Naive B cell (primary cell): ENCODE results near the gene DOCK2. TPM values are rescaled to one million over a fixed set of nuclear protein-coding genes. Genes with fewer than 3 reads are reported as not detected.

ENCODE experiments used
- ATAC-seq, 2 donors: fragments of 150-1000 bp; cut with Tn5 transposase; 2 replicates each; pipeline ENCODE4 v1.10.0; 2021; ENCODE audit warnings: low read depth in 2 of 2, mild to moderate bottlenecking in 2 of 2, moderate library complexity in 2 of 2
- DNase-seq: peaks from one replicate; pipeline ENCODE4 v3.0.0; 2022
- H3K27ac Mint-ChIP-seq, 6 donors: one replicate each; pipeline ENCODE4 v1.8.0; 2020 to 2022; ENCODE audit warnings: mild to moderate bottlenecking in 6 of 6, mixed read lengths in 6 of 6, moderate library complexity in 5 of 6, inconsistent platforms in 2 of 6
- H3K27me3 Mint-ChIP-seq, 3 donors: one replicate each; pipeline ENCODE4 v1.8.0; 2021 to 2022; ENCODE audit warnings: mixed read lengths in 3 of 3, mild to moderate bottlenecking in 1 of 3
- H3K36me3 Mint-ChIP-seq, 2 donors: one replicate each; pipeline ENCODE4 v1.8.0; 2020 to 2022; ENCODE audit warnings: mixed read lengths in 2 of 2, inconsistent platforms in 1 of 2, mild to moderate bottlenecking in 1 of 2
- H3K4me1 Mint-ChIP-seq, 3 donors: one replicate each; pipeline ENCODE4 v1.8.0; 2020 to 2022; ENCODE audit warnings: mixed read lengths in 3 of 3, inconsistent platforms in 1 of 3, mild to moderate bottlenecking in 1 of 3, moderate library complexity in 1 of 3
- H3K4me3 Mint-ChIP-seq, 8 donors: one replicate each; pipeline ENCODE4 v1.8.0; 2020 to 2022; ENCODE audit warnings: mild to moderate bottlenecking in 8 of 8, mixed read lengths in 8 of 8, moderate library complexity in 8 of 8, inconsistent platforms in 2 of 8
- H3K9me3 Mint-ChIP-seq, 7 donors: one replicate each; pipeline ENCODE4 v1.8.0; 2020 to 2022; ENCODE audit warnings: mixed read lengths in 7 of 7, mild to moderate bottlenecking in 5 of 7, inconsistent platforms in 2 of 7, moderate library complexity in 1 of 7
- polyA plus RNA-seq, 6 donors: library from polyadenylated mRNA; unstranded; fragments of 300-500 nt; fragmentation: Illumina TruSeq; gene quantifications; one replicate each; pipeline ENCODE4 v1.2.3, GENCODE V29; 2021; ENCODE audit warnings: low read depth in 6 of 6

DOCK2 gene
- polyA plus RNA-seq, 6 donors from 2014 or later, result 62.1 to 165 (median 106) TPM

DNA sequence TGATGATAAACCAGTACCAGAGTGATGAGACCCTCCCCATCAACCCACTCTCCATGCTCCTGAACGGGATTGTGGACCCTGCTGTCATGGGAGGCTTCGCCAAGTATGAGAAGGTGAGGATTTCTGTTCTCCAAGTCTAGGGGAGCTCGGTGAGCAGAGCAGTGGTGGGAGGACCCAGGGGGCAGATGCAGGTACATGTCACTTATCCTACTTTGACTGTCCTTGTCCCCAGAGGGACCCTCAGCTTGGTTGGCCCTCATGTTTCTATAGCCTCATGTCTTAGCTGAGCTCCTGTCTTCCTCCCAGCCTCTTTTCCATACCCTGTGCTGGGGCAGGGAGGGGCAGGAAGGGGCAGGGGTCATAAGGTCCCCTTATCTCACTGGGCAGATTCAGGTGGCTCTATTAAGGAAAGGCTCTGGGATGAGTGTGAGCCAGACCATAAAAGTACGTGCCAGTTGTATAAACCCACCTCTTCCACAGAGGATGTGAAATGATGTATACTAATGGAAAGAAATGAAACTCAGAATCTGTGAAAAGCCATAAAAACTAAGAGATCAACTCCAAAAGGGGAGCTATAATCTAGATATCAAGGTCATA is 430.6 kb downstream of the DOCK2 start:
- DNase-seq (no peak), ATAC-seq (no peak)
- no peaks in the 10 kb centered on the region for H3K27me3 Mint-ChIP-seq
- no peak overlapping the region for H3K4me3 Mint-ChIP-seq
- H3K4me1 Mint-ChIP-seq, result peaks cover 0 to 5% (median 0%) of the 10 kb centered on the region in 3 donors
- peak overlapping the region in 3 of 6 donors; percentile 25 to 60 (median 34) for H3K27ac Mint-ChIP-seq
- peaks cover 70 to 74% of the 10 kb centered on the region in 2 donors for H3K36me3 Mint-ChIP-seq
- H3K9me3 Mint-ChIP-seq, result peaks cover 0 to 7% (median 4%) of the 10 kb centered on the region in 7 donors

DNA sequence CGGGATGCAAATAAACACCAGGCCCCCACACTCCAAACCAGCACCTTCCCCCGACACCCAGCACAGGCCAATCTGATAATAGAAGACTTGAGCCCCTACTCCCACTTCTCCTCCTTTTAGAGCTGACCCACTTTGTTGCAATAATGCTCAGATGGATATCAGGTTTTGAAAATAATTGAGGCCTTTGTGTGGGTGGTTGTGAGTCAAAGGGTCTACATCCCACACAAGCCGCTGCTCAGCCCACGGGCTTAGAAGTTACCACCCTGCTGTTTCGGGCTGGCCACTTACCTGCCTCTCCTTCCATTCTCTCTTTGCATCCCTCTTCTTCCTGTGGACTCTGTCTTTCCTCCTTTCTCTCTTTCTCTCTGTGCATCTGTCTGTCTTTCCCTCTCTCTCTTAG is 432.4 kb downstream of the DOCK2 start:
- H3K4me1 Mint-ChIP-seq, result peaks cover 0 to 5% (median 0%) of the 10 kb centered on the region in 3 donors
- H3K27ac Mint-ChIP-seq, result peak overlapping the region in 1 of 6 donors; percentile 75
- no peak overlapping the region for H3K4me3 Mint-ChIP-seq
- peaks cover 70 to 75% of the 10 kb centered on the region in 2 donors for H3K36me3 Mint-ChIP-seq
- no peaks in the 10 kb centered on the region for H3K27me3 Mint-ChIP-seq
- peaks cover 0 to 6% (median 4%) of the 10 kb centered on the region in 7 donors for H3K9me3 Mint-ChIP-seq
- no peak for ATAC-seq
- DNase-seq, result no peak

DNA sequence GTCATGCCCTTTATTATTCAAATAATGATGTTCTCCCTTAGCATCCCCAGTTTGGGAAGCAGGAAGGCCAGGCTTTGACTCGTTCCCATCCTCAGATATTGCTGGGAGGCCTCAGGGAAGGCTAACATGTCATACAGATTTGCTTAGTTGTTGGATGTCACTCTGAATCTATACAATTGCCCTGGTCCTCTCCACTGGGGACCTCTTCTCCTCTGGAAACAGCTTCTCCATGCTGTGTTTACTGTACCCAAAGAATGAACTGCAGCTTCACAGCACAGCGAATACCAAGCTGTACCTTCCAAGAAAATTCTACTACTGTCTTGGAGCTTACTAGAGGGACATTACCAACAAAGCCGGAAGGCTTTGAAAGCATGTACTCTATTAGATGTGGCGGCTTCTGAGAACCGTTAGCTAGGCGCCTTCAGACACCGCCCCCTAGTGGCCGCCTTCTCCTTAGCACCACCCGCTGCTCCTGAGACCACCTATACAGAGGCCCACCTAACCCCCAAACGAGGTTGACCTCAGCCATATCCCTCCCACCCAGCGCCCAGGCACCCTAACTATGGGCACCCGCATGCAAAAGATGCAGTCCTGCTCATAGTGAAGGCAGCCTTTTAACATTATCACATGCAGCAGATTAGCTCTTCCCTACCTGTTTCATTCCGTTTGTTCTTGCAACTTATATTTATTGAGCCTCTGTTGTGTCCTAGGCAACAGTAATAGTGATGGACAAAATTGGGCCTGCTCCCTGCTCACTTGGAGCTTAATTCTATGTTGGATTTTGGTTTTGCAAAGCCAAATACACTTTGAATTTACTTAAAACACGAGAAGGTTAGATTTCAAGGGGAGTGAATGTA is 433.7 kb downstream of the DOCK2 start:
- Mint-ChIP-seq H3K27me3 (no peaks in the 10 kb centered on the region), H3K27ac (no peak overlapping the region), H3K4me3 (peak overlapping the region in 1 of 8 donors; percentile 18), H3K9me3 (peaks cover 0 to 6% (median 4%) of the 10 kb centered on the region in 7 donors), H3K4me1 (peaks cover 0 to 5% (median 0%) of the 10 kb centered on the region in 3 donors), H3K36me3 (peaks cover 69 to 75% of the 10 kb centered on the region in 2 donors)
- DNase-seq, result no peak
- no peak for ATAC-seq

DNA sequence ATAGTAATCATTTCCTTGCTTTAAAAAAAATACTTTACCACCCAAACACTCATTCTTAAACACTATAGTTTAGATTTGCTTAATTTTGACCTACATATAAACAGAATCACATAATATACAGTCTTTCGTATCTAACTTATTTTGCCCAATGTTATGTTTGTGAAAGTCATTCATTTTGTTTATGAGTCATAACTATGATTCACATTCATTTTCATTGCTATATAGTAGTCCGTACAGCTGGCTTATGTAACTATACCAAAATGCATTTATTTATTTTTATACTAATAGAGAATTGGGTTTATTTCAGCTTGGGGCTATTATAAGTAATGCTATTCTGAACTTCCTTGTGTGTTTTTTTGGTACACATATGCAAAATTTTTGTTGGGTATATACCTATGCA is 434.7 kb downstream of the DOCK2 start:
- peaks cover 0 to 5% (median 0%) of the 10 kb centered on the region in 3 donors for H3K4me1 Mint-ChIP-seq
- no peak overlapping the region for H3K4me3 Mint-ChIP-seq
- peak overlapping the region in 1 of 6 donors; percentile 22 for H3K27ac Mint-ChIP-seq
- DNase-seq, result no peak
- no peaks in the 10 kb centered on the region for H3K27me3 Mint-ChIP-seq
- peaks cover 0 to 6% (median 4%) of the 10 kb centered on the region in 7 donors for H3K9me3 Mint-ChIP-seq
- no peak for ATAC-seq
- H3K36me3 Mint-ChIP-seq, result peaks cover 67 to 79% of the 10 kb centered on the region in 2 donors

DNA sequence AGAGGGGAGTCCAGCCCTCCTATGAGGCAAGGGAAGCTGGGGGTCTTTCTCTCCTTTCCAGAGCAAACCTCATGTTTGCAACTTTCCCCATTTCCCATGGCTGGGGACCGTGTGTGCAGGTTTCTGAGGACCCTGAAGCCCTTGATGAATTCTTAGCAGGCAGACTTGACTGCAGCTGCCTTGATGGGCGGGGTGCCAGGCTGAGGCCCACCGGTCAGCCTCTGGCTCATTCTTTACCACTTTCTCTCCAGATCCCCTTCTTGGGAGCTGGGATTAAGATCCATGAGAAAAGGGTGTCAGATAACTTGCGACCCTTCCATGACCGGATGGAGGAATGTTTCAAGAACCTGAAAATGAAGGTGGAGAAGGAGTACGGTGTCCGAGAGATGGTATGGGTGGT is 438.6 kb downstream of the DOCK2 start:
- Mint-ChIP-seq H3K36me3 (peaks cover 41 to 72% of the 10 kb centered on the region in 2 donors), H3K4me1 (no peaks in the 10 kb centered on the region), H3K9me3 (peaks cover 0 to 2% (median 0%) of the 10 kb centered on the region in 7 donors), H3K4me3 (no peak overlapping the region), H3K27me3 (no peaks in the 10 kb centered on the region), H3K27ac (peak overlapping the region in 2 of 6 donors; percentile 37 to 38)
- ATAC-seq (no peak), DNase-seq (no peak)

DNA sequence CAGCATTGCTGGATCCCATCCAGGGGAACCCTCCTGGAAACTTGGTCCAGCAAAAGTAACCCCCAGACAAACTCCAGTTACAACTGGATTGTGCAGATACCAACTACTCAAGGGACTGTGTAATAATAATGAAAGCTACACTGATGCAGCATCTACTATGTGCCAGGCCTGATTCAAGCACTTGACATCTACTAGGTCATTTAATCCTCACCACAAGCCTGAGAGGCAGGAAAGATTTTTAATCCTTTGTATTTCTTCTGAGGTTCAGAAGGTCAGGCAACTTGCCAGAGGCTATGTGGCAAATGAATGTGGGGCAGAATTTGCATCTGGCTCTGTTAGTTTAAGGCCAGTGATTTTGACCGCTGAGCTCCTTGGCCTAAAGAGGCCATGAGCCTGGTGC is 439.1 kb downstream of the DOCK2 start:
- Mint-ChIP-seq H3K27me3 (no peaks in the 10 kb centered on the region), H3K27ac (peak overlapping the region in 2 of 6 donors; percentile 17 to 52), H3K9me3 (no peaks in the 10 kb centered on the region), H3K4me3 (no peak overlapping the region), H3K4me1 (no peaks in the 10 kb centered on the region), H3K36me3 (peaks cover 39 to 67% of the 10 kb centered on the region in 2 donors)
- ATAC-seq (no peak), DNase-seq (no peak)

DNA sequence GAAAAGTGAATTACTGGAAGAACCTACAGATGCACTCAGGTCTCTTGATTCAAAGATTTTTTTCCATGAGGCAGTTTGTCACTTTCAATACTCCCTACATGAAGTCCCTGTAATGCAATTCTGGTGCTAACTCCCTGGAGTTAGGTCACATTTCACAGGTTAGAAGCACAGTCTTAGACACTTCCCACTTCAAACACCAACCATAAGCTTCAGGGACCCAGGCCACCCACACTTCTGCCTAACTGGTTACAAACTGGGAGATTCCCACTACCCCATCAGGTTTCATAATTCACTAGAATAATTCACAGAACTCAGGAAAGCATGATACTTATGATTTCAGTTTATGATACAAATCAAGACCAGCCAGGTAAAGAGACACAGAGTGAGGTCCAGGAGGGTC is 439.7 kb downstream of the DOCK2 start:
- Mint-ChIP-seq H3K4me3 (no peak overlapping the region), H3K27ac (peak overlapping the region in 1 of 6 donors; percentile 67)

DNA sequence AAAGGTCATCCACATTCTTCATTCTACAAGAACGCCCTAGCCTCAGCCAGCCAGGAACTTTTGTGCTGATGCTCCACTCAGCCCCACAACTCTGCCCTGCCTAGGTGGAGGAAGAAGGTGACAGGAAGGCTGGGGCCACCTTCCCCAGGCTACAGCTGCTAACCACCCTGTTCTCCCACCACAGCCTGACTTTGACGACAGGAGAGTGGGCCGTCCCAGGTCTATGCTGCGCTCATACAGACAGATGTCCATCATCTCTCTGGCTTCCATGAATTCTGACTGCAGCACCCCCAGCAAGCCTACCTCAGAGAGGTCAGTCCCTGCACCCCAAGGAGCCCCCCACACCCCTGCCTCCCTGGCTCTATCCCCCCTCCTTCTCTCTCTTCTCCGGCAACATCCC is 440.5 kb downstream of the DOCK2 start:
- peaks cover 0 to 2% (median 0%) of the 10 kb centered on the region in 7 donors for H3K9me3 Mint-ChIP-seq
- H3K27me3 Mint-ChIP-seq, result no peaks in the 10 kb centered on the region
- DNase-seq (no peak), ATAC-seq (no peak)
- H3K27ac Mint-ChIP-seq, result peak overlapping the region in 2 of 6 donors; percentile 32 to 67
- H3K4me1 Mint-ChIP-seq, result peaks cover 0 to 4% (median 0%) of the 10 kb centered on the region in 3 donors
- H3K4me3 Mint-ChIP-seq, result no peak overlapping the region
- peaks cover 43 to 74% of the 10 kb centered on the region in 2 donors for H3K36me3 Mint-ChIP-seq

More for the DNA sequence above, 439.7 kb downstream of the DOCK2 start:
- no peak for DNase-seq
- H3K9me3 Mint-ChIP-seq, result peaks cover 0 to under 1% (median 0%) of the 10 kb centered on the region in 7 donors
- ATAC-seq, result no peak
- peaks cover 0 to 2% (median 0%) of the 10 kb centered on the region in 3 donors for H3K4me1 Mint-ChIP-seq
- H3K27me3 Mint-ChIP-seq, result no peaks in the 10 kb centered on the region
- H3K36me3 Mint-ChIP-seq, result peaks cover 36 to 66% of the 10 kb centered on the region in 2 donors

DNA sequence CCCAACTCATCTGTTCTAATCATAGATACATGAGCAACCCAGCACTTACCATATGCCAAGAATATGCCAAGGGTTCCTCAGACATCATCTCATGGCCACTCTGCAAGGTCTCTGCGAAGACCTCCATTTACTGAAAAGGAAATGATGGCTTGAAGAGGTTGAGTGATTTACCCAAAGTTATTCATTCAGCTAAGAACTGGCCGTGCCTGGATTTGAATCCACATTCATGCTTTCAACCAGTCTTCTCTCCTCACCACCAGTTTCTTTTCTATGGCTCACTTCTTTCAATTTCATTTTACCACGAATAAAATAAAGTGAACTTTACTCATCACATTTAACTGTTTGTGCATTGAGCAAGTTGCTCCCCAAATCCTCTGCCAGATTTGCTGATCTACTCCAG is 441.4 kb downstream of the DOCK2 start:
- Mint-ChIP-seq H3K27ac (peak overlapping the region in 1 of 6 donors; percentile 66), H3K27me3 (no peaks in the 10 kb centered on the region), H3K4me3 (no peak overlapping the region), H3K36me3 (peaks cover 49 to 79% of the 10 kb centered on the region in 2 donors), H3K9me3 (peaks cover 0 to 2% (median 0%) of the 10 kb centered on the region in 7 donors), H3K4me1 (peaks cover under 1 to 4% (median 2%) of the 10 kb centered on the region in 3 donors)
- no peak for ATAC-seq
- DNase-seq, result no peak

DNA sequence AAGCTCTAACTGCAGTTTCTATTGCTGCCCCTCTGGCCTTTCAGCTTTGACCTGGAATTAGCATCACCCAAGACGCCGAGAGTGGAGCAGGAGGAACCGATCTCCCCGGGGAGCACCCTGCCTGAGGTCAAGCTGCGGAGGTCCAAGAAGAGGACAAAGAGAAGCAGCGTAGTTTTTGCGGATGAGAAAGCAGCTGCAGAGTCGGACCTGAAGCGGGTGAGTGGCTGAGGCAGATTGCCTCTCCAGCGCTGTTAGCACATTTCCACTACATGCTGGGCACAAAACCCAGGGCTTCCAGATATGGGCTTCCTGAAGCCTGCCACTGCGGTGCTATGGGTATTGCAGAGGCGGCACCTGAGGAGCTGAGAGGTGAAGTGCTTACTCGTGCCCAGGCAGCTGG is 441.9 kb downstream of the DOCK2 start:
- H3K27me3 Mint-ChIP-seq, result no peaks in the 10 kb centered on the region
- peaks cover 0 to 2% (median 0%) of the 10 kb centered on the region in 7 donors for H3K9me3 Mint-ChIP-seq
- no peak for ATAC-seq
- no peak overlapping the region for H3K27ac Mint-ChIP-seq
- no peak overlapping the region for H3K4me3 Mint-ChIP-seq
- H3K36me3 Mint-ChIP-seq, result peaks cover 52 to 79% of the 10 kb centered on the region in 2 donors
- H3K4me1 Mint-ChIP-seq, result peaks cover 2 to 5% (median 4%) of the 10 kb centered on the region in 3 donors
- no peak for DNase-seq

DNA sequence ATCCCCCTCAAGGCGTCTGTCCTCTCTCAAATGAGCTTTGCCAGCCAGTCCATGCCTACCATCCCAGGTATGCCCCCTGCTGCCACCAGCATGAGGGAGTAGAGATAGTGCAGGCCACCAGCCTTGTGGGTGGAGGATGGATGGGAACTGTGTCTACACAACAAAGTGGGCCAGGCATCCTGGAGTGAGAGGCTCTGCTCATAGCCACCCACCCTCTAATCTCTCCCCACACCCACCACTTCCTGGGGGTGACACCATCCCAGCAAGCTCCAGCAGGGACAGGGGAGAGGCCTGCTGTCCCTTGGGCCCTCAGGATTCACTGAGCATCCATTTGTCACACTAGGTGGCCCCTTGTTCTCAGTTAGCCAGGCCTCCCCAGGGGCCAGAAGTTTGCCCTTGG is 443.1 kb downstream of the DOCK2 start:
- ATAC-seq (no peak), DNase-seq (no peak)
- Mint-ChIP-seq H3K27me3 (no peaks in the 10 kb centered on the region), H3K9me3 (peaks cover 0 to 2% (median 0%) of the 10 kb centered on the region in 7 donors), H3K36me3 (peaks cover 54 to 79% of the 10 kb centered on the region in 2 donors), H3K4me1 (peaks cover 2 to 5% (median 4%) of the 10 kb centered on the region in 3 donors), H3K4me3 (no peak overlapping the region), H3K27ac (no peak overlapping the region)

DNA sequence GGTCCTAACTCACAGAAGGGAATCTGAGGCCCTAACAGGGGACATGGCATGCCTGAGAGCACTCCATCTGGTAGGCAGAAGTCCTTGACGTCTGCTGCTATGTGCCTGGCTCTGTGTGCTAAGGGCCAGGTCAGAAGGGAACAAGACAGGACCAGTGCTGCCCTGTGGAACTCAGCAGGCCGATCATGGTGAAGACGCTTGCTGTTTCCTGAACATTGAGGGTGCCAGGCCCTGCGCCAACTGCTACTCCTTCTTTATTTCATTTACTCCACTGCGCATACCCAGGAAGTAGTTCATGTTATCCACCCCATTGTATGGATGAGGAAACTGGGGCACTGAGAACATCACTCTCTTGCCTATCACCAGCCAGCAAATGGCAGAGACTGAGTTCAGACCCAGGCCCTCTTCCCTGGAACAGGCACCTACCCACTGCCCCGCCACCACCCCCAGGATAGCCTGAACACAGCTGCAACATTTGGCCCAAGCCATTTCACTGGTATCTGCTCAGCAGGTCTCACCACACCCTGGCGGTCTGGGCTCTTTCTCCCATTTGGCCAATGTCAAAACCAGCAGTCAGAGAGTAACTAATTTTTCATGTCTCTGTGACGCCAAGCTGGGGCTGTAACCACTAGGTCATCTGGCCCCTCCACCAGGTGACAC is 443.8 kb downstream of the DOCK2 start:
- Mint-ChIP-seq H3K36me3 (peaks cover 57 to 79% of the 10 kb centered on the region in 2 donors), H3K4me1 (peaks cover 2 to 5% (median 4%) of the 10 kb centered on the region in 3 donors), H3K9me3 (peaks cover 0 to 2% (median 0%) of the 10 kb centered on the region in 7 donors), H3K27me3 (no peaks in the 10 kb centered on the region), H3K27ac (peak overlapping the region in 2 of 6 donors; percentile 22 to 37), H3K4me3 (no peak overlapping the region)
- DNase-seq (no peak), ATAC-seq (no peak)

DNA sequence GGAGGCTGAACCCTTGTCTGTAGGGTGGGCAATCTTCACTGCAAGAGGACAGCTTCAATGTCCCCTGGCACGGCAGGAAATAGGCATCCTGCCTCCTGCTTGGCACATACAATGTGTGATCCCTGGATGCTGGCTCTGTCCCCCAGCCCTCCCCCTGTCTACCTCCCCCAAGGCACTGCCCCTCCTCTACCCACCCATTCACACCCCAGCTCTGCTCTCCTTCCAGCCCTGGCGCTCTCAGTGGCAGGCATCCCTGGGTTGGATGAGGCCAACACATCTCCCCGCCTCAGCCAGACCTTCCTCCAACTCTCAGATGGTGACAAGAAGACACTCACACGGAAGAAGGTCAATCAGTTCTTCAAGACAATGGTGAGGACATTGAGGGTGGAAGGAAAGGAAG is 444.5 kb downstream of the DOCK2 start:
- Mint-ChIP-seq H3K27ac (peak overlapping the region in 1 of 6 donors; percentile 36), H3K36me3 (peaks cover 61 to 79% of the 10 kb centered on the region in 2 donors), H3K4me3 (no peak overlapping the region), H3K27me3 (no peaks in the 10 kb centered on the region), H3K9me3 (peaks cover 0 to 2% (median 0%) of the 10 kb centered on the region in 7 donors), H3K4me1 (peaks cover 2 to 5% (median 4%) of the 10 kb centered on the region in 3 donors)
- ATAC-seq (no peak), DNase-seq (no peak)
